DOHH2 (cell line): ENCODE results near the gene COMMD10.

Experiments
- H3F3A ChIP-seq: fragments of 200-600 bp; sonication (generic), shearing (Covaris generic); 2 replicates; pipeline ENCODE4 v1.6.0; 2016; ENCODE audit warnings: antibody characterized with exemption, mild to moderate bottlenecking; ENCODE audit not compliant: control insufficient read depth, insufficient read depth
- H3K27ac ChIP-seq: fragments of 200-600 bp; sonication (generic); 2 replicates; pipeline ENCODE4 v1.5.1; 2014; ENCODE audit warnings: low read depth, mild to moderate bottlenecking, low read length, moderate library complexity
- H3K27me3 ChIP-seq: fragments of 200-600 bp; sonication (generic); 2 replicates; pipeline ENCODE4 v1.6.1; 2014; ENCODE audit warnings: mild to moderate bottlenecking, low read length, mixed read lengths; ENCODE audit not compliant: control insufficient read depth
- H3K36me3 ChIP-seq: fragments of 200-600 bp; sonication (generic); 2 replicates; pipeline ENCODE4 v1.6.1; 2014; ENCODE audit warnings: mild to moderate bottlenecking, low read length, moderate library complexity, mixed read lengths; ENCODE audit not compliant: control insufficient read depth
- H3K4me1 ChIP-seq: fragments of 200-600 bp; sonication (generic); 2 replicates; pipeline ENCODE4 v1.6.1; 2014; ENCODE audit warnings: mild to moderate bottlenecking, low read length, mixed read lengths; ENCODE audit not compliant: control insufficient read depth
- H3K4me2 ChIP-seq: fragments of 200-600 bp; sonication (generic); 2 replicates; pipeline ENCODE4 v1.6.0; 2014; ENCODE audit warnings: mild to moderate bottlenecking, low read length, moderate library complexity
- H3K4me3 ChIP-seq: fragments of 200-600 bp; sonication (generic); 2 replicates; pipeline ENCODE4 v1.5.1; 2014; ENCODE audit warnings: mild to moderate bottlenecking, low read length, mixed read lengths
- H3K79me2 ChIP-seq: fragments of 200-600 bp; sonication (generic); 2 replicates; pipeline ENCODE4 v1.6.1; 2014; ENCODE audit warnings: mild to moderate bottlenecking, low read length, mixed read lengths; ENCODE audit not compliant: control insufficient read depth
- H3K9me2 ChIP-seq: fragments of 200-600 bp; sonication (generic); replicated peaks from 2 replicates; pipeline ENCODE4 v1.6.1; 2014; ENCODE audit warnings: mild to moderate bottlenecking, low read length, mixed read lengths; ENCODE audit not compliant: control insufficient read depth
- H3K9me3 ChIP-seq: fragments of 200-600 bp; sonication (generic); 2 replicates; pipeline ENCODE4 v1.6.1; 2014; ENCODE audit warnings: antibody characterized with exemption, low read length, mixed read lengths; ENCODE audit not compliant: control insufficient read depth, insufficient read depth
- H4K20me1 ChIP-seq: fragments of 200-600 bp; sonication (generic); 2 replicates; pipeline ENCODE4 v1.6.0; 2014; ENCODE audit warnings: low read depth, mild to moderate bottlenecking, antibody characterized with exemption, low read length, moderate library complexity; ENCODE audit not compliant: control insufficient read depth, insufficient read depth
- EZH2phosphoT487 ChIP-seq: fragments of 200-600 bp; sonication (generic); IDR thresholded peaks from 2 replicates; pipeline ENCODE4 v1.6.1; 2017; ENCODE audit warnings: borderline replicate concordance, mild to moderate bottlenecking, antibody characterized with exemption, low read length, moderate library complexity, mixed read lengths
- TF ChIP-seq, protein P1 (sequence below): fragments of 200-600 bp; sonication (generic); IDR thresholded peaks from one replicate; pipeline ENCODE4 v1.5.1; 2014; ENCODE audit warnings: antibody characterized with exemption, mild to moderate bottlenecking, low read depth, low read length; ENCODE audit not compliant: poor library complexity, severe bottlenecking

Gene COMMD10

DNA sequence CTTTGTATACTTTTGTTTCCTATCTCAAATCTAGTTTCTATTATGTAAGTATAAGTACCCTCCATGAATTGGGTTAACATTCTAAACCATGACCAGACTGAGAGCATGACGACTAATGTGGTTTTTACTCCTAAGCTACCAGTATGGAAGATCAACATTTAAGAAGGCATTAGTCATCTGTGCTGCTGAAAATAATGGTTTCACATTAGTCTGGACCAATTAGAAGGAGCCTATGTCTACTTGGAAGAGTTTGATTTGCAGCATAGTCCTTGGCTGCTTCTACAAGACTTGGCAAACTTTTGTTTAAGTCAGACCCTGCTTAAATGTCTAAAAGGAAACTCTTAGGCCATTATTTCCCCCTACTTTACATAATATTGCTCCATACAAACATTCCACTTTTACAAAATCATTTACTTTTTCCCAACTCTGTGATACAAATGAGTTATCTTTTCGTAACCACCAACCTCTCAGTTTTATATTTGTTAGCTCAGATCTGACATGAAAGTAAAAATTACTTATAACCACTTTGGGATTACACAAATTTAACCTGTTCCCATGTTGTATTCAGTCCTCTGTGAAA, 186.7 kb downstream of the COMMD10 start:
- Histone ChIP-seq H3F3A (no peaks in the 10 kb centered on the region), H3K27ac (no peak overlapping the region), H3K9me2 (0 out of 2 replicates have a peak, but pooled peaks cover 2% of the 10 kb centered on the region), H3K4me2 (no peak overlapping the region), H3K36me3 (no peaks in the 10 kb centered on the region), H3K27me3 (no peaks in the 10 kb centered on the region), H3K9me3 (peaks cover 4% of the 10 kb centered on the region; the same call in 1 of the 2 replicates), H3K79me2 (no peaks in the 10 kb centered on the region), H3K4me1 (no peaks in the 10 kb centered on the region), H4K20me1 (no peaks in the 10 kb centered on the region), H3K4me3 (no peak overlapping the region)
- TF ChIP-seq, protein P1, sequence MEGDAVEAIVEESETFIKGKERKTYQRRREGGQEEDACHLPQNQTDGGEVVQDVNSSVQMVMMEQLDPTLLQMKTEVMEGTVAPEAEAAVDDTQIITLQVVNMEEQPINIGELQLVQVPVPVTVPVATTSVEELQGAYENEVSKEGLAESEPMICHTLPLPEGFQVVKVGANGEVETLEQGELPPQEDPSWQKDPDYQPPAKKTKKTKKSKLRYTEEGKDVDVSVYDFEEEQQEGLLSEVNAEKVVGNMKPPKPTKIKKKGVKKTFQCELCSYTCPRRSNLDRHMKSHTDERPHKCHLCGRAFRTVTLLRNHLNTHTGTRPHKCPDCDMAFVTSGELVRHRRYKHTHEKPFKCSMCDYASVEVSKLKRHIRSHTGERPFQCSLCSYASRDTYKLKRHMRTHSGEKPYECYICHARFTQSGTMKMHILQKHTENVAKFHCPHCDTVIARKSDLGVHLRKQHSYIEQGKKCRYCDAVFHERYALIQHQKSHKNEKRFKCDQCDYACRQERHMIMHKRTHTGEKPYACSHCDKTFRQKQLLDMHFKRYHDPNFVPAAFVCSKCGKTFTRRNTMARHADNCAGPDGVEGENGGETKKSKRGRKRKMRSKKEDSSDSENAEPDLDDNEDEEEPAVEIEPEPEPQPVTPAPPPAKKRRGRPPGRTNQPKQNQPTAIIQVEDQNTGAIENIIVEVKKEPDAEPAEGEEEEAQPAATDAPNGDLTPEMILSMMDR = no peak
- no peak for TF ChIP-seq EZH2phosphoT487

DNA sequence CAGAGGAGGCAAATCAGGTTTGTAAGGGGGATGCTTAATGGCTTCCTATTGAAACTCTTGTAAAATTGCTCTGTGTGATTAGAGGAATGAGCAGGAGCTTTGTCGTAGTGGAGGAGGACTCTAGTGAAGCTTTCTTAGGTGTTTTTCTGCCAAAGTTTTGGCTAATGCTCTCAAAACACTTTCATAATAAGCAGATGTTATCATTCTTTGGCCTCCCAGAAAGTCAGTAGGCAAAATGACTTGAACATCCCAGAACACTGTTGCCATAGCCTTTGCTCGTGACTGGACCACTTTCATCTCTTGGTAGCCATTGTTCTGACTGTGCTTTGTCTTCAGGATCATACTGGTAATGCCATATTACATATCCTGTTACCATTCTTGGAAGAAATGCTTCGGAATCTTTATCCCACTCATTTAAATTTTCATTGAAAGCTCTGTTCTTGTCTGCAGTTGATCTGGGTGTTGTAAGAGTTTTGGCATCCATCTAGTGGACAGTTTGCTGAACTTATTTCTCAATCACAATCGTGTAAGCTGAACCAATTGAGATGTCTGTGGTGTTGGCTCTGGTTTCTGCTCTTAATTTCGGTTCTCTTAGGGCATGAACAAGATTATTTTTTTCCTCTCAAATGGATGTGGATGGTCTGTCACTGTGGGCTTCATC, 187.6 kb downstream of the COMMD10 start:
- no peak overlapping the region for H3K27ac ChIP-seq
- H3K9me2 ChIP-seq = 0 out of 2 replicates have a peak, but pooled peaks cover 2% of the 10 kb centered on the region
- H3K9me3 ChIP-seq = peaks cover 8% of the 10 kb centered on the region; the same call in 1 of the 2 replicates
- H3K4me3 ChIP-seq = no peak overlapping the region
- H3F3A ChIP-seq = no peaks in the 10 kb centered on the region
- H4K20me1 ChIP-seq = no peaks in the 10 kb centered on the region
- H3K4me1 ChIP-seq = no peaks in the 10 kb centered on the region
- TF ChIP-seq, protein P1 = no peak
- no peak for TF ChIP-seq EZH2phosphoT487
- no peaks in the 10 kb centered on the region for H3K27me3 ChIP-seq
- no peak overlapping the region for H3K4me2 ChIP-seq
- no peaks in the 10 kb centered on the region for H3K79me2 ChIP-seq
- H3K36me3 ChIP-seq = no peaks in the 10 kb centered on the region

DNA sequence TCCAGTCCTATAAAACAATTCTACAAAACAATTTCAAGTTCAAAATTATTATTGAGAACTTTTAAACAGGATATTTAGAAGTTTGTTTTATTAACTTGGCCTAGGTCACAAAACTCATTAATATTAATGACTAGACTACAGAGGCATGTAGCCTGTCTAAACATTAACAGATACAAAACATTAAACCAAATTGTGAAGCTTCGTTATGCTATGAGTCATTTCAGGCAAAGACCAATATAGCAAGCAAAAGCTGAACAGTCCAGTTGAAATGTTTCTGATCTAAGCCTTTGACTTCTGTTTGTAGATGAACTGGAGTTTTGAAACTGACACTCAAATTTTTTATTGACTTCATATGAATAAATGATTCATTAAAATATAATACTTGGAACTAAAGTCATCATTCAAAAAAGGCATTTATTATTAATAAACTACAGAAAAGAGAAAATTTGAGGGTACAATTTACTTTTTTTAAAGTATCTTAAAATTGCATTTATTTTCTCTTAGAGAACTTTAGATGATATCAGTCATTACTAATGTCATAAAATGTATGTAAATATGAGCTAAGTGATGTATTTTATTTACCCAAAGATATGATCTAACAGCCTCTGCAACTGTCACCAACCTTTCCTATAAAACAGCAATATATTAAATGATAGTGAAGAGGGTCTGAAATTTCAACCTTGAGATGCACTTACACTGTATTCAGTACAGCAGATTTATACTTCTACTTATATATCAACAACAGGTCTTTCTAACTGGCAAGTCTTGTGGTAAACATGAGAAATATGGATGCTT, 188.8 kb downstream of the COMMD10 start:
- Histone ChIP-seq H3F3A (no peaks in the 10 kb centered on the region), H3K4me1 (no peaks in the 10 kb centered on the region), H3K9me3 (peaks cover 8% of the 10 kb centered on the region; the same call in 1 of the 2 replicates), H3K79me2 (no peaks in the 10 kb centered on the region), H3K4me3 (no peak overlapping the region), H3K27ac (no peak overlapping the region), H3K9me2 (0 out of 2 replicates have a peak, but pooled peaks cover 2% of the 10 kb centered on the region), H4K20me1 (no peaks in the 10 kb centered on the region), H3K27me3 (no peaks in the 10 kb centered on the region), H3K4me2 (no peak overlapping the region), H3K36me3 (no peaks in the 10 kb centered on the region)
- TF ChIP-seq, protein P1 = no peak
- no peak for TF ChIP-seq EZH2phosphoT487
